ENCODE measurements around the gene YES1.
"Not testable (repeated sequence)": the region's sequence is repeated elsewhere in the genome, so short reads cannot be mapped to it uniquely, and the experiment has no call there.

YES1 gene

DNA sequence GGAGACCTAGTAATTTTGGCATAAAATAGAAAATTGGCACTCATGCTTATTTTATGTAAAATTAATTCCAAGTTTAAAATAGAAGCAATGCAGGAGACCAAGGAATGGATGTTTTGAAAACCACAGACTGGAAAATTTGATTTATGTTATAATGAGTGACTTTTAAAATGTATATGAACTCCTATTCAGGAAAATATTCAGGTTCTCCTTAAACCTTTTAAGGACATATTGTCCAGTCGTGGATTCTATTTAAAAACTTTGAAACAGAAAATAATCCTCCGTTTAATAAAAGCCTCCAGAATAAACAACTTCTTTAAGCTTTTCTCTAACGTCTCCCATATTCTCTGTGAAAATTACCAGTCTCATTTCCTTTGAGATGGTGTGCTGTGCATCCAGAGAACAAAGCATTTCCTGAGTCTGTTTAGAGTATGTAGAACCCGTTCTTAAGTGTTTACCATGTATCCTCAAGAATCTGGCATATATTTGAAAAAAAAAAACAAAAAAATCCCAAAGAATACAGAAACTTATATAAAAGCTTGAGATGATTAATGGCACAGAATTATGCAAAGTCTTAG, 8.6 kb upstream of the YES1 start:
- DNase-seq (ENCODE audit: low spot score), result no peak

DNA sequence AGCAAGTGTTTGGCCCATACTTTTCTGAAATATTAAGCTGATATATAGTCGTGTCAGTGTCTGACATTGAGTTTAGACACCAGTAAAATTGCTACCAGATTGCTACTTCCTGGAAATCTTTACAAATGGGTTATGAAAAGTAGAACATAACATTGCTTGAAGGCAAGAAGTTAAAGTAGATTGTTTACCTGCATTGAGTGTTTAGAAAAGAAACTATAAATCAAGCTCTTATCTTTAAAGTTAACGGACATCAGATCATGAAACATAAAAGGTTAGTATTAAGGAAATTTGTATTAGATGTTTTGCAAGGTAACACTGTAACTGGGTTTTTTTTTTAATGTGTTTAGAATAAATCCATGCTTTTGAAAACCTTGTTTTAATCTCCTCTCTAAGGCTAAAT, 4.8 kb upstream of the YES1 start:
- DNase-seq (ENCODE audit: low spot score), result no peak

DNA sequence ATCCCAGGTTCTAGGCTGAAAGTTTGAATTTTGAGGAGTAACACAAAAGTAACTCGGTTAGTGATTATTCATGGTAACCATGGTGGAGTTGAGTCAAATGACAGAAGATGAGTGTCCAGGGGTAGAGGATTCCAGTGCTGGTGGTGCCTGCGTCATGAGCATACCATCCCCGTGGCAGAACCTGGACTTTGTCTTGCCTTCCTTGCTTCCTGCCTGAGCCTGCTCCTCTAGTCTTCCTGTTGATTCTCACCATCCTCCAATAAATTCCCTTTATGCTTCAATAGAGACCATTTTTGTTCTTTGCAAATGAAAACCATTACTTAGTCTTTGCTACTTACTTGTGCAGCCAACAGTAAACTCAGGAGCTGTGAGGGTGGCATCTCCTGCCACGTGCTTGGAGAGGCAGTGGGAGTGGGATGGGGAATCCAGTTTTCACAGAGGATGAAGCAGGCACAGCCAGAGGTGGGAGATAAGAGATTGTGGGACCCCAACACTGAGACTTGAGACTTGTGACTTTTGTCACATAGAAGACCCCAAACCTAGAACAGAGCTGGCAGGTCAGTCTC, 4.1 kb upstream of the YES1 start:
- DNase-seq (ENCODE audit: low spot score), result no peak

DNA sequence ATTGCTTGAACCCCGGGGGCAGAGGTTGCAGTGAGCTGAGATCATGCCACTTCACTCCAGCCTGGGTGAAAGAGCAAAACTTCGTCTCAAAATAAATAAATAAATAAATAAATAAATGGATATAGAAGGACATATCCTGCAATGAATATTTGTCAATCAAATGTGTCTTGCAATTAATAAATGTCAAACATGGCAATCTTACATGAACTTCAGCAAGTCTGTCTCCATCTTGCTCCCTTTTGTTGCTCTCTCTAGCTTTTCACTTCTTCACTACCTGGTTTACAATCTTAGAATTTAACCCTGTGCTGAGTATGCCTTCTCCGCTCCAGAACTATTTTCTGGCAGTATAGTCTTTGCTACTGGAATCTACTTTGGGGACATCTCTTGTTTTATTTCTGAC, 3.3 kb upstream of the YES1 start:
- DNase-seq (ENCODE audit: low spot score), result no peak

DNA sequence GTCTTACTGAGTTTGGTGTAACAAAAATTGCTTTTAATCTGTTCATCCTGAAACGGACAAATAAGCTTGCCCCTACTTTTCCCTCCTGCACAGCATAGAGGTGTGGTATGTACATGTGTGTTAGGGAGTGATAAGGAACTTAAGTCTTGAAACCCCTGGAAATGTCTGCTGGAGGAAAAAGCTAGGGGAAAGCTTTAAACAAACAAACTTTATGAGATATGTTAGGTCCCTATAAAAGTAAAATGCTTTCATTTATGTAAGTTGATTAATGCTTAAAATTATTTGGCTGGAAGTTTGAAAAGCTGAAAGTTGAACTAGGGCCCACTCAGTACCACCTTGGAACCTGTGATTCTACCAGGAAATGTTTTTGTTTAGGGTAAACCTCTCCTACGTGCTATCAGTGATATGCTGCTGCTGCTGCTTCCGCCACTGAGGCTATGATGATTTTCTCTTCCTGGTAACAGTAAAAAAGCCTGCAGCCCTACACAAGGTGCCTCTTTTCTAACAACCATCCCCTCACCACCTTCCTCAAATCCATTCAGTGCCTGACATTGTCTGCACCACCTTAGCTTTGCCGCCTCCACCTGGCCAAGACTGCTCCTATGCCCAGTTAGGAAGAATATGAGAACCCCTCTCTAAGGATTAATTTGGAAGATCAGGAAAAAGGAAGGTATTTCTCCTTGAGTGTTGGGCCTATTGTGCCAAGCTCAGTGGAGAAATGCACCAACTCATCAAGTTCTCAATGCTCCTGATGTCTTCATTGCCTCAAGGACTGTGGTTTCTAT, 2.5 kb upstream of the YES1 start:
- DNase-seq (ENCODE audit: low spot score), result no peak

DNA sequence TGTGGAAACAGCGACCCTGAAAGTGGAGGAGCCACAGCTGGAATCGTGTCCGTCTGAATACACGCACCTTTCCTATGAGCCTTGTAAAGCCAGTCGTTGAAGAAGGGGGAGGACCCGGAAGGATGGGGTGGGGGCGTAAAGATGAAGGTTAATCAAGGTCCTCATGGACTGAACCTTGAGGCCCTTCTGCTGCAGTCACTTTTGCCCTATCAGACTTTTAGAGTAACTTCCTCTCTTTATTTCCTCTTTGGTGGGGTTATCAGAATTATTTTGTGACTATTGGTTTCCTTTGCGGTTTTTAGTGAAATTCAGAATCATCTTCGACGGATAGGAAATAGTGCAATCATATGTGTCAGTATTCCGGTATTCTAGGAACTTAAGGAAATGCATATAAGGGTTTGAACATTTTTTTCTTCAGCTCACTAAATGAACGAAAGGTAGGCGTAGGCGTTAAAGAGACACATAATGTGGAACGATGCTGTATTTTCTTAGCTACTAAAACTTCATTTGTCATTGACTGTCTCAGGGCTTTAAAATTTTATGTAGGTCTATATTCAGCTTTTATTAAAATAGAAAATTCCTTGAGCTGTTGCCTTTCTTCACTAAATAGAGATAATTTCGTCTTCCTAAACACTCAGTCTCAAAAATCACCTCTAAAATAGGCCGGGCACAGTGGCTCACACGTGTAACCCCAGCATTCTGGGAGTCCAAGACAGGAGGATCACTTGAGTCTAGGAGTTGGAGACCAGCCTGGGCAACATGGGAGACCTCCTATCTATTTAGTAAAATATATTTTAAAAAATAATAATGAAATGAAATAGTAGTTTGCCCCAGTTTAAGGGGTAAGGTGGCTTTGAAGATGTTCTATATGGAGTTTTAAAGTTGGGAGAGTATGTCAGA, 1.4 kb upstream of the YES1 start:
- DNase-seq (ENCODE audit: low spot score), result no peak

DNA sequence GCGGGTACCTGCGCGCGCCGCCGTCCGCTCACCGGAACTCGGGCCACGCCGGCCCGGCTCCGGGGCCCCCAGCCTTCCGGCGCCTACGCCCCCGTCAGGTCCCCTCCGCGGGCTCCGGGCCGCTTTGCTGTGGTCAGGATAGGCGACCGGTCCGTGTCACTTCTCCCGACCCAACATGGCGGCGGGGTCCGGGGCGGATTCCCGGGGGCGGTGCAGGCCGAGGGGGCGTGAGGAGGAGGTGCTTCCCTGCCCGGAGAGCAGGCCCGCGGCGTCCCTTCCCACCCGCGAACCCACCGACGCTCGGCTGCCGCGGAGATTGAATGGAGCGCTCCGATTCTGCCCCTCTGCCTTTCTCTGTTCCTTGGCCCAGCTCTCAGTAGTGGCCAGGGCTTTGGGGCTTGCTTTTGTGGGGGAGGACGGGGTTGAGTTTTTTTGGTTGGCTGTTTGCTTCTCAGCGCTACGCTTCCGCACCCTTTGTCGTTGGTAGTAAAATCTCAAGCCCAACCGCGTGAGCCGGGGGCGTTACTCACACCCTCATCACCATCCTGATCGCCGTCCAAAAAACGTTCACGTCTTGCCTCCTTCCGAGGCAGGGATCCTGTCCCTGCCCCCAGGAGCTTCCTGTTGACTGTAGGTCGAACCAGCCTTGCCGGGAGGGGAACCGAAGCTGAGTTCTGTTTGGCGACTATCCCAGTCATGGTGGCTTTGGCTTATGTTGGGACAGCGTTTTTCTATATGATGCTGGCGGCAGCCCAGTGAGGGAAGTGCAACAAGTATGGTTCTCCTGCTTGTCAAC, 532 bp upstream of the YES1 start:
- peak; percentile 74 for DNase-seq (ENCODE audit: low spot score)

DNA sequence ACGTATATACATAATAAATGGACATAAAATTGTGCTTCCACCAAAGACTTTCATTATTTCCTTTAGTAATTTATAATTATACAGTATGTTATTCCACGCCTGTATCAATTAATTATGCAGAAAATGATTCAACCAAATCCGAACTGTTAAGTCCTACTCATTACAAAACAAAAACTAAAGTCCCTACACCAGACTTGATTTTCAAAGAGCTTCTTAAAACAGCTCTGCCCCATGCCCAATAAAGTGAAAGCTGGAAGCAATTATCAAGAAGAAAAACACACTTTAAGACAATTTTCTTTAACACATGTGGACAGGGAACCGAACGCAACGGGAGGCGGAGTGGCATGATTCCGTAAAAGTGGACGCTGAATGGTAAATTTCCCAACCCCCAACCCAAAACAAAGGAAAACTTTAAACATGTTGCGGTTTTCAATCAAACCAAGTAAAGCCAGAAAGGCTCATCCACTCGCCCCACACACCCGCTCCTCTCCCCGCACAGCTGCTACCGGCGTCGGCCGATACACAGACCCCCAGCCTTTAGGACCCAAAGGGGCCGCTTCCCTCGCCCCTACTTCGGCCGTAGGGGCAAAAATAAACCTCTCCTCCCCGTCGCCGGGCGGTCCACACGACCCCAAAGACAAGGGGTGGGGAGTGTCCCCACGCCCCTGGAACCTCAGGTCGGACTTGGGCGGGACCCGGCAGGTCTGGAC, 705 bp downstream of the YES1 start:
- peak; percentile 20 for DNase-seq (ENCODE audit: low spot score)

DNA sequence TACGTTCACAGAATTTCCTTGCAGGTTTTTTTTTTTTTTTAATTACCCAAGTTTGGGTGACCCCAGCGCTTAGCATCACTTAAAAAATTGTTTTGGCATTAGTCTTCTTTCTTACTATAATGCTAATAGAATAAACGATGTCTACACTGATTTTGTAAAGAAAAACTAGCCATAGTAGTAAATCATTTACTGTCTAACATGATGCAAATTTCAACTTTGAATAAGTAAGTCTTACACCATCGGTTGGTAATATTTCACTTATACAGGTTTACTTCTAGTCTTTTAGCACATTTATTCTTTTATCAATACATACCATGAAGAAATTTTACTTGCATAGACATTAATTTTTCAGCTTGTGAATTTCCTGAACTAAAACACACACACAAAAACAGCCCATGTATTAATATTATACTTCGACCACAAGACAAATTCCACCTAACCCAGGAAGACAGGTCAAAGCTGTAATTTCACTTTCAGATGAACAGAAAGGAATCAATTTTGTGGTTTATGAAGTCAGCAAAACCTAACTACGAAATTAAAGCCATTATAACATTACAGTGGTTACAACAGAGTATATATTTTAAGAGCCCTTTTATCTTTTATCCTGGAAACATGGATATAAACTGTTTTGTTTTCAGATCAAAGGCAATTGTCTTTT, 1.9 kb downstream of the YES1 start:
- no peak for DNase-seq (ENCODE audit: low spot score)

DNA sequence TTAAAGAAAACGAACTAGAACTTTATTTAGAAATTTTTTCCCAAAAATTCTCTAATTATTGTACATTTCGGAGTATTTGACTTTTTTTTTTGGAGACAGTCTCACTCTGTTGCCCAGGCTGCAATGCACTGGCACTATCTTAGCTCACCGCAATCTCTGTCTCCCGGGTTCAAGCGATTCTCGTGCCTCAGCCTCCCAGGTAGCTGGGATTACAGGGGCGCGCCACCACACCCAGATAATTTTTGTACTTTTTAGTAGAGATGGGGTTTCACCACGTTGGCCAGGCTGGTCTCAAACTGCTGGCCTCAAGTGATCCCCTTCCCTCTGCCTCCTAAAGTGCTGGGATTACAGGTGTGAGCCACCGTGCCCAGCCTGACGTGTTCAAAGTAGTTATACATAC, 2.8 kb downstream of the YES1 start:
- not testable (repeated sequence) for DNase-seq (ENCODE audit: low spot score)

DNA sequence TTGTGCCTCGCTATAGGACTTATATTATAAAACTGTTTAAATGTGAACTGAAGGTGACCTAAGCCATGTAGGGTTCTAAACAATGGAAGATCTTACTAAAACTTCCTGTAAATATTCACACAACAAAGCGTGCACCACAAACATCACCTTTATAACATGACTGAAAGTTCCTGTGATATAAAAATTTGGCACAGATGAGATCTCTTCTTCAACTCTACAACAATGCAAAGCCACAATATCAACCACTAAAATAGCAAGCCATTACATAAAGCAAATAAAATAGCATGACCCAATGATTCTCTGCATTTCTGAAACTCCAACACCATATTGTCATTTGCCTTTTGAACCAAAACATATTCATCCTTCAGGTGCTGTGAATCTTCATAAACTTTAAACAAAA, 3.5 kb downstream of the YES1 start:
- DNase-seq (ENCODE audit: low spot score), result no peak

DNA sequence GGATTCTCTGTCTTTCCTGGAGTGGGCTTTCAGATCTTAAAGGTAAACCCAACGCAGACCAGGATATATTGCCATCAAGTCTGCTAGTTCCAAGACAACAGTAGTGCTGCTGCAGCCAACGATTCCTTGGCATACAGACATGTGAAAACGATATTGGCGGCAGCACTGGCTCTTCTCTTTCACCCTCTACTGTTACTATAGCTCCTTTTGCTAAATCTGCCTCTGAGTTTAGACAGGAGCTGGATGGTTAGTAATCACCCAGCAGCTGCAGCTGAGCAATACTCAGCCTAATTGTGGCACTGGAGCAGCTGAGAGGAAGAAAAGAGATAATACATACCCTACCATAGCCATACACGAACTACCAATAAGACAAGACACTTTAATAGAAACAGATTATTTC, 4.0 kb downstream of the YES1 start:
- DNase-seq (ENCODE audit: low spot score), result peak; percentile 24

DNA sequence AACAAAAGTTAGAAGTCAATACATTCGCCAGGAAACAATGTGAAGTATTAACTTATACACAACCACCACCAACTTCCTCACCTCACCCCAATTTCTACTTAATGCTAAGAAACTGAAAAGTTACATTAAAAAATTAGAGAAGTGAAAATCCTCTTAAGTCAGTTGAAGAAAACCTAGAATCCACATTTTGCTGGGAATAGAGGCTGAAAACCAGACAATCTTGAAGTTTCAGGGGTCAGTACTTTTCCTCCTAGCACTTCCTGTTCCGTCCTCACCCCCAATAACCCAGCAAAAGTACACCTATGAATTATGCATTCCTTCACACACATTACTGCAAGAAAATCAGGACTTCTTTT, 6.3 kb downstream of the YES1 start:
- no peak for DNase-seq (ENCODE audit: low spot score)

DNA sequence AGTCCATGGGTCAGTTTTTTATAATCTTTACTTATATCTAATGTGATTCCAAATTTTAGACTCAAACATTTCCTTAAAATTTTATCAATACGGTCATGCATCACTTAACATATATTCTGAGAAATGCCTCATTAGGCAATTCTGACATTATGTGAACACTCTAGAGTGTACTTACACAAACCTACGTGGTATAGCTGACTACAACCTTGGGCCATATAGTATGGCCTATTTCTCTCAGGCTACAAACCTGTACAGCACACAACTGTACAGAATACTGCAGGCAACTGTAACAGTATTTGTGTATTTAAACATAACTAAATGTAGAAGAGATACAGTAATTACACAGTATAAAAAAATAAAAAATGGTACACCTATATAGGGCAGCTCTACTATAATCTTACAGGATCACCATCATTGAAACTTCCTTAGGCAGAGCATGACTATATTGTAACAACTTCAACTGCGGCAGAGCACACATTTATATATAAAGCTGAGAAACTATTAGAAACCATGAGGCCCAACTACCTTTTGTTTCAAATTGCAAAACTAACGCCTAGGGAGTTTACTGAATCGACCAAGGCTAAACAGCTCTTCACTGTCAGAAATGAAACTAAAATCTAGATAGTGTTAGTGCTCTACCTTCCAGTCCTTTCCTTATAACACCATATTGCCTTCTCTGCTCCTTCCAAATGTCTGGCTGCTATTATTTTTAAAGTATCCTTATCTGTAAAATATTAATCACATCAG, 6.9 kb downstream of the YES1 start:
- DNase-seq (ENCODE audit: low spot score), result no peak

DNA sequence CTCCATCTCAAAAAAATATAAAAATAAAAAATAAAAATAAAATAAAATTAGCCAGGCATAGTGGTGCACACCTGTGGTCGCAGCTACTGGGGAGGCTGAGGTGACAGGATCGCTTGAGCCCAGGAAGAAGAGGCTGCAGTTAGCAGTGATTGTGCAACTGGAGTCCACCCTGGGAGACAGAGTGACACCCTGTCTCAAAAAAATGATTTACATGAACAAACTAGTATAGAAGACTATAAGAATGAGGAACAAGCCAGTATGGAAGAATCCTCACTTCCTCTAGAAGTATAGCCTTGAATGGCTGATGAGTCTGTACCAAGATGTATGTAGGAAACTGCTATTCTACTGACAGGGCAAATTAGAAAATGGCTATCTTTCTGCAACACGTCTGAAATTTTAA, 10.9 kb downstream of the YES1 start:
- DNase-seq (ENCODE audit: low spot score), result no peak

DNA sequence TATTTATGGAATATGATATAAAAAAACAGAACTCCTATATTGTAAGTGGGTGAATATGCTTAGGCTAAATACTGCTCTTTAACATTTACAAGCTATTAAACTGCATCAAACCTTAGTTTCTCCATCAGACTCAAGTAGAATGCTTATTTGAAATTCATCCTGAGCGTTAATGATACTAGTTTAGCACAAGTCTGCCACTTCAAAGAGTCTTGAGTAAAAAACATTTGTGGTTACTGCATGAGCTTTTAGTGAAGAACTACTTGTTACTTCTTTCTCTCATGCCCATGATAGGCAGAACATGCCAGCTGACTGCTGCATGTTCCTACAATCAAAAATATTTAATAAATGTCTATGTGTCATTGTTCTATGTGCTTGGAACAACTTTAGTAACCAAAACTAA, 12.1 kb downstream of the YES1 start:
- DNase-seq (ENCODE audit: low spot score), result no peak

DNA sequence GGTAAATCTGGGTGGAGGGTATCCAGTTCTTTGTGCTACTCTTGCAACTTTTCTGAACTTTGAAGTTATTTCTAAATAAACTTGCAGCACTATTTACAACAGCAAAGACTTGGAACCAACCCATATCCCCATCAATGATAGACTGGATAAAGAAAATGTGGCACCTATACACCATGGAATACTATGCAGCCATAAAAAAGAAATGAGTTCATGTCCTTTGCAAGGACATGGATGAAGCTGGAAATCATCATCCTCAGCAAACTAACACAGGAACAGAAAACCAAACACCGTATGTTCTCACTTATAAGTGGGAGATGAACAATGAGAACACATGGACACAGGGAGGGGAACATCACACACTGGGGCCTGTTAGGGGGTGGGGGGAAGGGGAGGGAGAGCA, 16.7 kb downstream of the YES1 start:
- not testable (repeated sequence) for DNase-seq (ENCODE audit: low spot score)

DNA sequence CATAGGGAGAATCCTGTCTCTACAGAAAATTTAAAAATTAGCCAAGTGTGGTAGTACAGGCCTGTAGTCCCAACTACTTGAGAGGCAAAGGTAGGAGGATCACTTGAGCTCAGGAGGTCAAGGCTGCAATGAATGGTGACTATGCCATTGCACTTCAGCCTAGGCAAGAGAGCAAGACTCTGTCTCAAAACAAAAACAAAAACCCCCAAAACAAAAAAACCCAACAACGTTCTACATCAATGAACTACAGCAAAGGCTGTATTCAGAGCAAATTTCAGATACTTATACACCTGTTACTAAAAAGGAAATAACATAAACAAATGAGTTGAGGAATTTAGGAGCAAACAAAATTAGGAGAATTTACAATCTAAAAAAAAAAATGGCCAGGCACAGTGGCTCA, 22.6 kb downstream of the YES1 start:
- DNase-seq (ENCODE audit: low spot score), result no peak

DNA sequence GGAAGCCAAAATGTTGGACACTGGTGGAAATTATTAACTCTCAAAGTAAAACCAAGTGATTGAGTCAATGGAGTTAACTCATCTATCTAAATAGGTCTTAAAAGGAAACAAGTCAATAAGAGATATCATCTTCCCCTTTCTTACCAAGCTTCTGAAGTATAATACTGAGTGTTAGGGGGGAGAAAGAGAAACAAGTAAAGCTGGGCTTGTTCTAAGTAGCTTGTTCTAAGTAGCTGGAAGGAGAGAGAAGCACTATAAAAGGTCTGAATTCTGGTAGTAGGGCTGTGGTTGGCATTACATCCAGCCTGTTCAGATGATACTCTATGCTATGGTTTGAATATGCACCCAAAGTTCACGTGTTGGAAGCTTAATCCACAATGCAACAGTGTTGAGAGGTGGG, 26.8 kb downstream of the YES1 start:
- DNase-seq (ENCODE audit: low spot score), result no peak
